Middle frontal gyrus (tissue), 1 donor: ENCODE results near the gene KDR.

ENCODE experiments used
- DNase-seq: peaks from one replicate; pipeline ENCODE4 v3.0.0-alpha.2; 2015; ENCODE audit warnings: low spot score; ENCODE audit errors: extremely low spot score

Gene KDR

DNA sequence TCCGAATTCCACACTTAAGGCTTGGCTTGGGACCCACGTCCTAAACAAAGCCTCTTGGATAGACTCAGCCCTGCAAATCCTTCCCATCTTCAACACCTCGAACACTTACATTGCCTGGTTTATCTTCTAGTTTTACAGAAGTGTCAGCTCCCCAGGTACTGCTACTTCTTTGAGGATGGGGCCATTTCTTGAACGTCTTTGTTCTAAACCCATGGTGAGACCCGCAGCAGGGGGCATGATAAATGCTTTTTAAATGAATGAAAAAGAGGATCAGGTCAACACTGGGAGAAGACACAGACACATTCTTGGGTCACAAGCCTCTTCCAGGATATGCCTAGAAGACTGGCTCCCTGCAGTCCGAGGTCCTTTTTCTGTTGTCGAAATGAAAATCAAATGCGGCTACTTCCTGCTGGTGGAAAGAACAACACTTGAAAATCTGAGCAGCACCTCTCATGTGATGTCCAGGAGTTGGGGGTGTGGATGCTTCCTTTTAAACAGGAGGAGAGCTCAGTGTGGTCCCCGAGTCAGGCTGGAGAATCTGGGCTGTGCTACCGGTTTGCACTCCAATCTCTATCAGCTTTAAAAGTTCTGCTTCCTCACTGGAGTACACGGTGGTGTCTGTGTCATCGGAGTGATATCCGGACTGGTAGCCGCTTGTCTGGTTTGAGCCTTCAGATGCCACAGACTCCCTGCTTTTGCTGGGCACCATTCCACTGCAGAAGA lies 45.8 kb downstream of the KDR start:
- no peak for DNase-seq

DNA sequence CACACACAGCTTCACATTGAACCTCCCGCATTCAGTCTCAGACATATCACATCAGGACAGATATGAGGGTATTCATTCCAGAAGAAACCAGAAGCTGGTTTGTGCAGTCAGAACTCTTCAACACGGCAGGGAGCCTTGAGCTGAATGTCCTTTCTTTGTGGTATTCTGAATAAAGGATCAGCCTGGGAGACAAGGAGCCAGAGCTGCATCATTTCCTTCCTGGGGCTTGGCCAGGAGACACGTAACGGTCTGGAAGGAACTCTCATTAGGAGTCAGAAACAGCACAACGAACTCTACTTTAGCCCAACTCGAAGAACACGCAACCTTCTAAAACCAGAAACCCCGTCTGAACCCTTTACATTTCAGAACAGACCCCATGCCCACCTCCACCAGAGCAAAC lies 46.4 kb downstream of the KDR start:
- DNase-seq: no peak

DNA sequence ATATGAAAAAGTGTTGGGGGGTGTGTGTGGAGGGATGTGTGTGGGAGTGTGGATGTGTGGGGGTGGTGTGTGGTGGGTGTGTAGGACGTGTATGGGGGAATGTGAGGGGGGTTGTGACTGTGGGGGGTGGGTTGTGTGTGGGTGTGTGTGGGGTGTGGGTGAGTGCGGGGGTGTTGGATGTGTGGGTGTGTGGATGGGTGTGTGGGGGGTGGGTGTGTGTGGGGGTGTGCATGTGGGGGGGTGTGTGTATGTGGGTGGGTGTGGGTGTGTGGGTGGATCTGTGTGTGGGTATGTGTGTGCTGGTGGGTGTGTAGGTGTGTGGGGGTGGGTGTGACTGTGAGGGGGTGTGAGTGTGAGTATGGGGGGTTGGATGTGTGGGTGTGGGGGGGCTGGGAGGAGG lies 47.8 kb downstream of the KDR start:
- no peak for DNase-seq

DNA sequence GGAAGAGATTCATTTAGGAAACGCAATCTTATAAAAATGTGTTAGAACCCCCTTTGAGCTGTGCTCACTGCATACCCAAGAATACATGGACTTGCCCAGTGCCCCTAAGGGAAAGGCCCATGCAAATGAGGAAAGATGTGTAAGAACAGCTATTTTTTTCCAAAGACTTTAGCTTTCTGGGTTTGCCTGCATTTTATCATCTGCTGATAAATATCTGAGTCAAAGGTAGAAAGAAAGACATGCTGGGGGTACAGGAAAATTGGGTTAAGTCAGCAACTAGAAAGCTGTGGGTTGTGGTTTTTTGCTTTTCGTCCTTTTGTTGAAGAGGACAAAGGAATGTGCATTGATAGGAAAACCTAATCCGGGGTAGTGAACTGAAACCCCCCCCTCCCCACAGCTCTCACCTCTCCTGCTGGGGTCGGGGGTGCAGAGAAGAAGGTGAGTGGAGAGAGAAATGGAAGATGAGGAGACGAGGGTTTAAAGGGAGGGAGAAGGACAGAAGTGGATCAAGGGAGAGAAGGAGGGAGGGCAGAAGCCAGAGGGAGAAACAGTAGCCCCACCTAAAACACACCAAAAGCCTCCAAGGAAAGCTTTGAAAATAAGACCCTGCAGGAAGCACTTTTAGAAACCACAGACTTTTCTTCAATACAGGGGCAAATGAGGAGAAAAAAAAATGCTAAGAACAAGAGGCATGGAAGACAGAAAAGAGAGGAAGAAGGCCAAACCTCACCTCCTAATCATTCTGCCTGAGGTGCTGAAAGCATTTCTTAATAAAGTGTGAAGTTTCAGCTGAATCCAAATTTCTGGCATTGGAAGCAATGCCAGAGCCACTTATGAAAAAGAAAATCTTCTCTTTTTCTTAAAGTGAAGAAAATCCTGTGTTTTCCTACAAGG lies 49.3 kb downstream of the KDR start:
- DNase-seq: no peak

DNA sequence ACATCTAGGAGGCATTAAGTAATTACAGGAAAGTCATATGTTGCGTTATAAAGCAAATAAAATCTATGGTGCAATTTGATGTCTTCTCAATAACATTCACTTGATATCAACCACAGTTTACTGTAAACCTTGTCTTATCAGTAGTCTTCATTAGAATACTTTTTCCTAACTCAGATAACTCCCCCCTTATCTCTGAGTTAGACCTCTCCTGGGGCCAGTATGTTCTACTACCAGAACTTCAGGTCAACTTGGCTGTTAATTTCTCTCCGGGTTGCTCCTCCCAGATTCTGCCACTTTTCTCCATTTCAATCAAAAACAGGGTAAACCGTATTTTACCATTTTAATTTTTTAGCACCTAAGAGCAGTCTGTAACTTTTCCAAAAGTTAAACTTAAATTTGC lies 50.0 kb downstream of the KDR start:
- DNase-seq: no peak

DNA sequence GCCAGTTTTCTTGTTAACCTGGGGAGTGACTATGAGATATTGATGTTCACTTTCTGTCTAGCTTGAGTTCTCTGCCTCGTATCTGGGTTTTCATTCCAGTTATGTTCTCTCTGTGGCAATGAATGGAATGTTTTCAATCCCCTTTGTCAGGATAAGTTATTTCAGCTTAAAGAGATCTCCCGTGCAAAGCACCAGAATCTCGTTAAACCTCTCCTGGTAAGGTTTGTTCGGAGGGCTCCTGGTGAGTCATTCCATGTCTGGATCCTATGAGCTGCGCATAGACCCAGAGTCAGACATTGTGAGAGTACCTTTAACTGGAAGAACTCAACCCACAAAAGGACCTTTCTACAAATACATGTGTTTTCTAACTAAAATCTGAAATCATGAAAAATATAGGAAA lies 51.0 kb downstream of the KDR start:
- no peak for DNase-seq

DNA sequence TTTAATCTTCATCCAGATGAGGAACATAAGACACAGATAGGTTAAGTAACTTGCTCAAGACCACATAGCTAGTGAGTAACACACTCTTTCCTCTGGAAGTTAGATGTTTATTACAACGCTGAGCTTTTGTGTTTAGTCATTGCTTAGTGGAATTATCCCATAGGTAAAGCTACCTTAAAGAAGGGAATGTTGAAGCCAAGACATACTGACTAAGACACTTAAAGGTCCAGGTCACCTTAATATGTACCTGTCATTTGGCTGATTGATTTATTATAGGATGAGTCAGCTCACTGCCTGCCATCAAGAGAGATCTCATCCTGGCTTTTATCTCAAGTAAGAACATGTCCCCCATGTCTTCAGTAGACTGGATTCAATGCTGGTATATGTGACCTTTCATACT lies 53.4 kb downstream of the KDR start:
- no peak for DNase-seq

DNA sequence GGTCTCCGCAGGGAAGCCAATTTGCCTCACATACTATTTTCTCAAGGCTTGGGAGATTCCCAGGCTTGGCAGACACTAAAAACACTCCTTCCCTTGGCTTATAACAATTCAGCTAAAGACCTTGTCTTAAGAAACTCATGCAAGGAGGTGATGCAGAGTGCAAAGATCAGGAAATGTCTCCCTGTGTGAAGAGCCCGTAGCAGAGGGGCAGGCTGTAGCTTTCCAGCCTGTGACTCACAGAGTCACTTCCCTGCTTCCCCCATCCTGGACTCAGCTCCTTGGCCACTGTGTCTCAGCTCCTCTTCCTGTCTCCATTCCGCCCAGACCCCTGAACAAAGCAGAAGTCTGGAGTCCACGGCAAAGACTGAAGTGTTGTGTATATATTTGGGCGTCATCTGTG lies 56.1 kb downstream of the KDR start:
- no peak for DNase-seq

DNA sequence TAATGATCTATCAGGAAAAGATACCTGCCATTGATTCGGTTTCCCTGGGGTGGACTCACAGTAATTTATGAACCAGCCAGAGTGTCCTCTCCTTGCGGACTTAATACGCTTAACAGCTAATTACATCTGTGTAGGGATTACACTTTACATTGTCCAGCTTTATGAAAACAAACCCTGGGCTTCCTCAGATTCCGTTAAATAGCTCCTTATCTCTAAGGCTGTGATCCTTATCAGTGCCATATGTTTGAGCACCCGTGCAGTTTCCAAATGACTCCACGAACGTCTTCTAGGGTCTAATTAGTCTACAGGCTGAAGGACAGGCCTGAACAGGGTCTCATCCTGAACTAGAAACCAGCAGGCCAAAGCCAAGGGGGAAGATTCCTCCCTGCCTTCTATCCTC lies 56.9 kb downstream of the KDR start:
- DNase-seq: no peak

DNA sequence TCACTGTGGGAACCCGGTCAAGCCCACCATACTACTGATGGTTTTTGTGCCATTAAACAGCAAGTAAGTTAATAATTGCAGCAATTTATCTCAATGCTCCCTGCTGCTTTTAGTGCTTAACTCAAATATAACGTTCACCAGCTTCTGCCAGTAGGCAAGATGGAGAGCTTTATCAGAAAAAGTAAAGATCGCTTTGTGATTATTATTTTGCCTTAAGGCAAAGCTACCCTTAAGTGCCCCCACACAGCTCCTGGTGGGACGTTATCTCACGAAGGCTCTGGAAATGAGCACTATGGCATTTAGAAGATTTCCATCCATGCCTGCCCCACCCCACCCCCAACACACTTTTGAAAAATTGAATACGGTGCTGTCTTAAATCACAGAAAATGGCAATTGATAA lies 59.4 kb downstream of the KDR start:
- DNase-seq: no peak

DNA sequence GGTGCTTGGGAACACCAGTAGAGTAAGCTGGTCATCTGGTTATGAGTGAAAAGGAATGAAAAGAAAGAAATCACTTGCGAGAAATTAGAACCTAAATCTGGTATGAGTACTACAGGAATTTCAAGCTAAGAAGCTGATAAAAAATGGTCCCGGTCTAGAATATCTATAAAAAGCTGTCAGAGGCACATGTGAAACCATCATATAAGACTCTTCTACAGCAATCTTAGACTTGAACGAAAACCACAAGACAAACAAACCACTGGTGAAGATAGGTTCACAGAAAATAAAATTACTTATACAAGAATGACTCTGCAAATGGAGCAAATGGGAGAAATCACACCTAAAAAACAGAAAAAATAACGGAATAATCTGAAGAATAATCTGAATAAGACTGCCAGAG lies 69.9 kb downstream of the KDR start:
- DNase-seq: no peak

DNA sequence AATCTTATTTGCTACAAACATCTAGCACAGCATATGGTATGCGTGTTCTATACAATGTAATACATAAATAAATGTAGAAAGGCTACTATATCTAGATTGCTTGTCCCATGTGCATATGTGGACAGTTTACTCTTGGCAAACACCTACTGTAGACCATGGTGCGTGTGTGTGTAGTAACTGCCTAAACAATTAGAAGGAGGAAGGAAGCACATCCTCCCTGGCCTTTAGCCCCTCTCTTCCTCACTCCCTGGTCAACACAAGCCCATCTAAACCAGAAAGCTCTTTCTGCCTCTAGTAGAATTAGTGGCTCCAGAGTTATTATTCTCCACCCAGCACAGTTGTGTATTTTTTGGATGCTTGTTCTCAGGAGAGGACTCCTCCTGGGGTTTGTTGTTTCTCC lies 73.9 kb downstream of the KDR start:
- no peak for DNase-seq

DNA sequence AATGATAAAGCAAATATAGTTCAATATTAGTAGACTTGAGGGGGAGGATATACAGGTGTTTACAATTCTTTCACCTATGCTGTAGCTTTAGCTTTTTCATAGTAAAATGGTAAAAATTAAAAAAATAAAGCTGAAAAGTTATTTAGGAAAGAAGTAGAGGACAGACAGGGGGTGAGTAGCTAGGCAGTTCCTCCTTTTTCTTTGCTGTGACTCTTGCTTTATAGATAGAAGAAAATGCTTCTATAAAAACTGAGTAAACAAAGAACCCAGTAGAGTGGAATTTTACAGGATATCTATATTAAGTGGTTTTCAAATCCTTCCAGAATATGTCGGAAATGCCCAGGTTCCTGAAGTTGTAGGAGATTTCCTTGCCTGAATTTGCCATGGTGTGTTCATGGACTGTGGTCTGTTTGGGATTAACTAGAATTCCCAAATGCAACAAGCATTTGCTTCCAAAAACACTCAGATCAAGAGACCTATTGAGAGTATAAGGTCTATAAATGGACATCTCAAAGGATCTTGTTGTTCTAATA lies 74.9 kb downstream of the KDR start:
- DNase-seq: no peak

DNA sequence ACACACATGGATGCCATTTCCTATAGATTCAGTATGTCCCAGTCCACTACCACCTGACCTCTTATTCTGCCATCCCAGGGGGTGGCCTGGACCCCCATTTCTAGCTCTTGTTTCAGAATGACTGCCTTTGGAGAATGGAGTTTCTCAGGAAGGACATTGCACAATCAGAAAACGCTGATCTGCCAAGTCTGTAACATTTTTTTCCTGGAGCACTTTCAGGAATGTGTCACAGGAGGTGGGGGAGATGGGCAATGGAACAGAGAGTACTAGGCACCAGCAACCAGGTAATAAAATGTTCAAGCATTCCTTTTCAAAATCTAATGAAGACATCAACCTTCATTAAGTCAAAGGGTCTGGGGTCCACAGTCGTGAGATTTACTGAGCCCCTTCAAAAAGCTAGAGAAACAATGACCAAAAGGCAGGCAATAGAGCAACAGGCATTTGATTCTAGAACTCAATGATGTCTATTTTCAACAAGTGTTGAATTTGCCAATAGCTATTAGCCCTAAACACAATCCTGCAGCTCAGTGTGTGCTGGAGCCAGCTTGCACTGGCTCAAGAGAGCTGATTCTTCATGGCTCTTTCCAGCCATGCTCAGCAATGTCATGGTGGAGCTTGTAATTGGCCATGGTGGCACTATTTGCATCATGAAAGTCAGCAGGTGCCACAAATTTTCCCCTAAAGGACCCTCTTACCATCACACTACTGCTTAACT lies 87.1 kb downstream of the KDR start:
- no peak for DNase-seq

DNA sequence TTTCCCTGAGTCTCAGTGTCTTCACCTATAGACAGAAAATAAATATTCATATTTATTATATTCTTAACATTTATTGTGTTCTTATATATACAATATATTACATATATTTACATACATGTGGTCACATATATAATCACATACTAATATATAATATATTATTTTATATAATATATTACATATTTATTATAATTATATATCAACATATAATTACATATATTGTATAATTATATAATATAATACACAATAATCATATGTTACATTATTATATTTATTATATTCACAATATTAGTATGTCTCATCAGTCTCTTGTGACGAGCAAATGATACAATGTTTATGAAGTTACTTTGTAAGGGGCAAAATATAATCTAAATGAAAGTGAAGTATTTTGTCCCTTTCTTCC lies 87.7 kb downstream of the KDR start:
- no peak for DNase-seq

DNA sequence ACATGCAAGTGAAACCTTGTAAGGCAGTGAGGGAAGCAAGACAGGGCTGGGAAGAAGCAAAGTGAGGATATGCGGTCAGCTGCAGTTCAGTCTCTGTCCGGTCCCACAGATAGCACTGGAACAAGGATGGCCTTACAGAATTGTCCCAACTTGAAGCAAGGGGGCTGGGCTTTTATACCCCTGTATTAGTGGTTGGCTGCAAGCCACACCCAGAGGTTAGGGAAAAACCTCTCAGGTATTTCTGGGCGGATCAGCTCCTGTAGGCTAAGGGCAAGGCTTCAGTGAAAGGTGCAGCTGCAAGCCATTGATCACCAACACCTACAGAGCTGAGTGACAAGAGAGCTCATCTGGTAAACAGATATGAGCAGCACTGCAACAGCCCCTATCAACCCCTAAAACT lies 89.0 kb downstream of the KDR start:
- no peak for DNase-seq

DNA sequence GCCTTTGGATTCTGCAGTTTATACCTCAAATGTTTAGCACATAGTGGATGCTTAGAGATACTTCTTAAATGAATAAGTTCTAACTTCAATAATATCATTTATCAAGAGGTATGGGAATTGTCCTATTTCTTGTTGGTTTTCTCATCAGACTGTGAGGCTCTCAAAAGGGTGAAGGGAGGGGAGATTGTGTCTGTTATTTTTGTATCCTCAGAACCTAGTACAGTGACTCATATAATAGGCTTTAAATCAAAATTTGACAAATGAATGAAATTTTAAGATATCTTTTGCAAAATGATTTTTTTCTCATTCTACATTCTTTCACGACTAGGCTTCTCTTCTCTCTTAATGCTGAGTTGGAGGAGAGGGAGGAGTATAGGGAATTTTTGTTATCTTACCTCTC lies 89.5 kb downstream of the KDR start:
- no peak for DNase-seq

DNA sequence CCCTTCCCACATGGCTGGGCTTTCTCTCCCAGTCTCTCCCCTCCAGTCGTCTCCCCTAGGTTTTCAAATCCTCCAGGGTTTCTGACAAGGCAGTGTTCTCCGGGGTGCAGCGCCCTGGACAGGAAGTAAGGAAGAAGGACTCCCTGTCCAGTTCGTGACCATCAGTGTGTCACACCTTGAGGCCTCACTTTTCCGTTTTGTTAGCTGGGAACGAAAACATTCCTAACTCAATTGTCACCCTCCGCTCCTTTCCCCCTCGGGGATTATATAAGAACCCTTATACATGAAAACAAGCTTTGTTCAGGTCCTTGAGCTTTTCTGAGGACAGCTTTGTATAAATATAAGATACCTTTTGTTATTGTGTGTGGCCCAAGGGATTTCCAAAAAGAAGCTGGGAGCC lies 92.1 kb downstream of the KDR start:
- no peak for DNase-seq

DNA sequence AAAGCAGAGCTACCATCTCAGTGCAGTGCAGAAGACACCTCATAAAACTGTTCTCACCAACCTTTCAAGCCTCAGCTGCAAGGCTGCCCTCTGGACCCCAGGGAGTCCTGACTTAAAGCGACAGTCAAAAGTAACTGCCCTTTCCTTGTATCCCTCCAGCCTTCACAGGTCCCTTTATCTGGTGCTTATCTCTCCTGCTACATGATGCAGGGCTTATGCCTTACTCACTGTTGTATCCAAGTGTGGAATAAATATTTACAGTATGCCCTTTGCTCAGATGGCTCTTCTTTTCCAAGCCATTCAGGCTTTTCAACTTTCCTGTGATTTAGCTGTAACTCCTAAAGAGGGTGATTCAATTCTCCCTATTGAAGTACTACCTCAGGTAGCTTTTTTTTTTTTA lies 92.6 kb downstream of the KDR start:
- DNase-seq: no peak

DNA sequence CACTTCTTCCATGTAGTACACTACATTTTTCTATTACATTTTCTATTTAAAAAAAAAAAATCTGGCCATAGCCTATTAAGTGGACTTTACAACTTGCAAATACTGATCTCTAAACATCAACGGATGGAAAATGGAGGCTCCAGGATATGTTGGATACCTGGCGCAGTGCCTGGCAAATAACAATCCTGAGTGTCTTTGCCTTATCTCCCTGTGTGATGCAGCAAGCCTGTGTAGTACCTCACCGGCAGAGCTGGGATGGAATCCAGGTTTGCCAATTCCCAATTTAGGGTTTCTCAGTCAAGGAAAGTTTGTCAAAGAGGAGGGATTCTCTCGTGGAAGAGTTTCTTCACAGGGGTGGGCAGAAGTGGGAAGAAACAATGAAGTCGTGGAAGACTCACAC lies 93.2 kb downstream of the KDR start:
- no peak for DNase-seq

DNA sequence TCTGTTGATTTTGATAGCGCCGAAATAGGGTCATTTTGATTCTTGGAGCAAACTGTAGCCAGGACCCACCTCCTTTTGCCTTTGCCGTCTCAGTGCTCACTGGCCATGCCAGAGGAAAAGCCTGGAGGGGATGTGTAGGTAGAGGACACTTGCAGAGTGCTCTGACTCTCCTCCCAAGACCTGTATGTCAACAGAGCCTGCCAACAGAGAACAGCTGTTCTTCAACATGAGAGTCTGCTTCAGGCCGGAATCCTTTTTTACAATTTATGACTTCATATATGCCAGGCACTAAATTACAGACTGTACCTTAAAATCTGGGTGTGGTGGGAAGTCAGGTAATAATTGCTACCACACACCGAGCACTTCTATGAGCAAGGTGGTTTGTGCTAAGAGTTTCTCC lies 94.2 kb downstream of the KDR start:
- DNase-seq: no peak

DNA sequence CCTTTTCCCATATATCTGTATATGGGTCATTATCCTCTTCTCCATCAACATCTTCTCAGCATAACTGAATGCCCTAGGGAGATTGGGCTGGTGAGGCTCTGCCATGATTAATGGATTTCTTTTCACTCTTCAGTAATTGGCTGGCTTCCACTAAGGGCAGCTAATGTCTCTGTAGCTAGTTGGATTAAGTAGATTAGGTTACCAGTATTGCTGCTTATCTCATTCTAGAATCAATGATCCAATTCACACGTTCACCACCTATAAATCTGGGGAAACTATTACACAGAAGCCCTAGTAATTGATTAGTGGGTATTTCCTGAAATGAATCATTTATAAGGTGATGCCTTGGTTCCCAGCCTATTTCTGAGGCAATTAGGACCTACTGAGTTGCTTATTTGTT lies 94.8 kb downstream of the KDR start:
- DNase-seq: no peak
